T-helper 2 cell treated with Interferon-gamma antibody and Interleukin-4, amounts not matched to agents 5 μg/mL and 100 μg/mL, for 36 hours (primary cell): ENCODE data around the gene PRKACA.

ENCODE experiments used
- DNase-seq: peaks from one replicate; pipeline ENCODE4 v3.0.0; 2021; ENCODE audit warnings: low spot score
- H3K27ac Mint-ChIP-seq: one replicate; pipeline ENCODE4 v1.8.0; 2021; ENCODE audit warnings: mild to moderate bottlenecking, mixed read lengths
- H3K27me3 Mint-ChIP-seq: one replicate; pipeline ENCODE4 v1.8.0; 2021; ENCODE audit warnings: low read depth, mixed read lengths
- H3K36me3 Mint-ChIP-seq: one replicate; pipeline ENCODE4 v1.8.0; 2021; ENCODE audit warnings: low read depth, mixed read lengths
- H3K4me1 Mint-ChIP-seq: one replicate; pipeline ENCODE4 v1.8.0; 2021; ENCODE audit warnings: low read depth, mixed read lengths
- H3K4me3 Mint-ChIP-seq: one replicate; pipeline ENCODE4 v1.8.0; 2022; ENCODE audit warnings: mild to moderate bottlenecking, moderate library complexity, mixed read lengths
- H3K9me3 Mint-ChIP-seq: one replicate; pipeline ENCODE4 v1.8.0; 2021; ENCODE audit warnings: mixed read lengths

PRKACA gene

DNA sequence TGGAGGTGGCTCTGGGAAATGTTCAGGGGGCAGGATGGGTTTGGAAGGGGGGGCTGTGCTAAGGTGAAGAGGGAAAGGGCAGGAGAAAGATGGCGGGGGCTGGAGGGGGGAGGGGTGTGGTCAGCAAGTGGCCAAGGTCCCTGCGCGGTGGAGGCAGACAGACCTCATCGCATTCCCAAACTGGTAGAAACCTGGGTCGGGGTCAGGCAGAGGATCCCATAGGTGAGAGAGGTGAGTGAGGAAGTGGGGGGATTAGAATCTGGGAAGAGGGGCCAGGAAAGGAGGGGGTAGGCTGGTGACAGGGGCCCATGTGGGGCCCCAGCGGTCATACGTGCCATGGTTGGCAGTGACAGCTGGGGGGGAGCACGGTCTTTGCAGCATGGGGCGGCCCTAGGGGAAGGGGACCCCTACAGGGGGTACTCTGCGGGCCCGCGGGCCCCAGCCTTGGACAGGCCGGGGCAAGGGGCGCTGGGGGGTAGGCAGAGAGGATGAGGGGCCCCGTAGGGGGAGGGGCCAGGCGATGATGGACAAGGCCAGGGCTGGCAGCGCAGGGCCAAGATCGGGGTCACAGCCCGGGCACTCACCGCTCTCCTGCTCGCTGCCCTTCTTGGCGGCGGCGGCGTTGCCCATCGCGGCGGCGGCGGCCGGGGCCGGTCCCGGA is 514 bp downstream of the PRKACA start:
- DNase-seq = peak; percentile 23
- peak overlapping the region; percentile 94 for H3K4me3 Mint-ChIP-seq
- peak overlapping the region; percentile 88 for H3K27ac Mint-ChIP-seq
- H3K36me3 Mint-ChIP-seq = peaks cover 15% of the 10 kb centered on the region
- H3K27me3 Mint-ChIP-seq = no peaks in the 10 kb centered on the region
- peaks cover 29% of the 10 kb centered on the region for H3K4me1 Mint-ChIP-seq
- H3K9me3 Mint-ChIP-seq = no peaks in the 10 kb centered on the region

DNA sequence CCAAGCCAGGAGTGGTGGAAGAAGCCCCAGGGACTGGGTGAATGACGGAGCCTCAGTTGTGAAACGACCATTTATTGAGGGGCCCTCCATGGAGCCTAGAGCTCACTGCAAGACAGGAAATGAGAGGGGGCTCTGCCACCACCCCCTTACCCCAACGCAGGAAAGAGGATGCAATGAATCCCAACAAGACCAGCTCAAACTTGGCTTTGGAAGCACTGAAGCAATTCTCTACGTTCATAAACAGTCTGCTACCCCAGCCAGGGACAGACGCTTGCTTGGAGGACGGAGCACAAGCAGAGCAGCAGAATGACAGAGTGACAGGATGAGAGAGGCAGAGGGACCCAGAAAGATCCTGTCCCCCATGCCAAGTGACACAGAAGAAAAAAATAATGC is 1.0 kb downstream of the PRKACA start:
- Mint-ChIP-seq H3K36me3 (peaks cover 14% of the 10 kb centered on the region), H3K4me1 (peaks cover 34% of the 10 kb centered on the region), H3K9me3 (no peaks in the 10 kb centered on the region), H3K4me3 (peak overlapping the region; percentile 94), H3K27me3 (no peaks in the 10 kb centered on the region), H3K27ac (peak overlapping the region; percentile 88)
- no peak for DNase-seq

DNA sequence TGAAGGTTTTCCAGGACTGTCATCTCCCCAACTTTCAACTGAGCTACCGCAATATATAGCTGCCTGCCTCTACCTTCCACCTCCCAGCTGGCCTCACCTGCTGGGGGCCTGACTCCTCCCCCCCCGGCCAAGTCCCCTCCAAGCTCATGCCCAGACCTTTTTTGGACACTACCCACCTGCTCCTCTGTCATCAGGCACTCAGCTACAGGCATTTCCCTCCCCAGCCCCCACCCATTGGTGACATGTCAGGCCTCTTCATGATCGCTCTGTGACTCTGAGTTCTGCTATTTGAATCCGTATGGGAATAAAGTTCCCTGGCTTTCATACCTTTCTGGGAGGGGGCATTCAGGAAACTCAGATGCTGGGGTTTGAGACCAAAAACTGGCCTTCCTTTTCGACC is 1.8 kb downstream of the PRKACA start:
- Mint-ChIP-seq H3K4me1 (peaks cover 36% of the 10 kb centered on the region), H3K4me3 (peak overlapping the region; percentile 94), H3K36me3 (peaks cover 10% of the 10 kb centered on the region), H3K9me3 (no peaks in the 10 kb centered on the region), H3K27me3 (no peaks in the 10 kb centered on the region), H3K27ac (no peak overlapping the region)
- no peak for DNase-seq

DNA sequence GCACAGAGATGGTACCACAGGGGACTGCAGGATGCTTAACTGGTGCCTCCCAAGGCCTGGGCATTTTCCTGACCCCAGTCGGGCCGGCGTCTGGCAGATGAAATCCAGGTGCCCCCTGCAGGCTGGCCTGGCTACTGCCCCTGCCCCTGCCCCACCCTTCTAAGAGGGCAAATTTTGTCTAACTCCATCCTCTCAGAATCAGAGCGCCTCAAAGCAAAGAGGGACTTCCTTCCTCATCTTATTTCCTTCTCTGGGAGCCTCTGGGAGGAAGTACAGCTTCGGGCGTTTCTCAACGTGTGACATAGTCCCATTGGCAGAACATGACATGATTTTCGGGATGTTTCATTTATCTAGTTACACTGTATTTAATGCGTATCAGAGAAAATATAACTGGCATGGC is 2.7 kb downstream of the PRKACA start:
- Mint-ChIP-seq H3K4me3 (no peak overlapping the region), H3K4me1 (peaks cover 36% of the 10 kb centered on the region)
- DNase-seq = peak; percentile 38

GRCh38 chr19:14114439-14114838 is 3.1 kb downstream of the PRKACA start:
- peaks cover 36% of the 10 kb centered on the region for H3K4me1 Mint-ChIP-seq
- H3K36me3 Mint-ChIP-seq = peaks cover 6% of the 10 kb centered on the region
- no peak overlapping the region for H3K4me3 Mint-ChIP-seq
- no peak for DNase-seq
- H3K27ac Mint-ChIP-seq = peak overlapping the region; percentile 26
- no peaks in the 10 kb centered on the region for H3K27me3 Mint-ChIP-seq
- H3K9me3 Mint-ChIP-seq = no peaks in the 10 kb centered on the region

More for the DNA sequence above, 2.7 kb downstream of the PRKACA start:
- H3K27me3 Mint-ChIP-seq = no peaks in the 10 kb centered on the region
- peak overlapping the region; percentile 26 for H3K27ac Mint-ChIP-seq
- H3K36me3 Mint-ChIP-seq = peaks cover 6% of the 10 kb centered on the region
- H3K9me3 Mint-ChIP-seq = no peaks in the 10 kb centered on the region

- no peak overlapping the region for H3K27ac Mint-ChIP-seq
- H3K27me3 Mint-ChIP-seq = no peaks in the 10 kb centered on the region
- H3K36me3 Mint-ChIP-seq = peaks cover 2% of the 10 kb centered on the region
- H3K4me1 Mint-ChIP-seq = peaks cover 32% of the 10 kb centered on the region
- no peak overlapping the region for H3K4me3 Mint-ChIP-seq
- no peak for DNase-seq
- H3K9me3 Mint-ChIP-seq = no peaks in the 10 kb centered on the region
Measured at GRCh38 chr19:14113762-14114414, 3.7 kb downstream of the PRKACA start.

DNA sequence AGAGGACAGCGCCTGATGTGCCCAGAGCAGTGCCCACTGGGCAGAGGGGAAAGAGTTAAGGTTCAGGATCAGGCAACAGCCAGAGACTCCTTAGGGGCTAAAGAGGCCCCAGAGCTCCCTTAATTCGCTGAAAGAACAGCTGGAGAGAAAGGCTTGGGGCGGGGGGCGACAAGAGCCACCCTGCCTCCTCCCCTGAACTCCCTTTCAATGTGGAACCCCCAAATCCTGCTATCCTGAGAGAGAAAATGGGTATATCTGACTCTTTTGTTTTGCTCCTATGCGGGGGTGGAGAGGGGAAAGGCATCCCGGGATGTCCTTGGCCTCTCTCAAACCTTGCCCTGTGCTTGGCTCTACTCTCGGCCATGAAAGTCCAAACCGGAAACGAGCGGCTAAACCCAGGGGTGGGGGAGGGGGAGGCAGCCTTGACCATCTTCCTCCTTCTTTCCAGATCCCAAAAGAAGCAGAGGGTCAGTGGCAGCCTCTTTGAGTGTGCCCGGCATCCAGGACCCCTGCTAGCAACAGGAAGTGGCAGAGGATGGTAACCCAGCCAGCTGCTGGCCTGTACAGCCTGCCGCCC is 4.7 kb downstream of the PRKACA start:
- Mint-ChIP-seq H3K4me1 (peaks cover 27% of the 10 kb centered on the region), H3K27me3 (no peaks in the 10 kb centered on the region), H3K27ac (no peak overlapping the region), H3K4me3 (no peak overlapping the region), H3K9me3 (no peaks in the 10 kb centered on the region), H3K36me3 (no peaks in the 10 kb centered on the region)
- DNase-seq = no peak

DNA sequence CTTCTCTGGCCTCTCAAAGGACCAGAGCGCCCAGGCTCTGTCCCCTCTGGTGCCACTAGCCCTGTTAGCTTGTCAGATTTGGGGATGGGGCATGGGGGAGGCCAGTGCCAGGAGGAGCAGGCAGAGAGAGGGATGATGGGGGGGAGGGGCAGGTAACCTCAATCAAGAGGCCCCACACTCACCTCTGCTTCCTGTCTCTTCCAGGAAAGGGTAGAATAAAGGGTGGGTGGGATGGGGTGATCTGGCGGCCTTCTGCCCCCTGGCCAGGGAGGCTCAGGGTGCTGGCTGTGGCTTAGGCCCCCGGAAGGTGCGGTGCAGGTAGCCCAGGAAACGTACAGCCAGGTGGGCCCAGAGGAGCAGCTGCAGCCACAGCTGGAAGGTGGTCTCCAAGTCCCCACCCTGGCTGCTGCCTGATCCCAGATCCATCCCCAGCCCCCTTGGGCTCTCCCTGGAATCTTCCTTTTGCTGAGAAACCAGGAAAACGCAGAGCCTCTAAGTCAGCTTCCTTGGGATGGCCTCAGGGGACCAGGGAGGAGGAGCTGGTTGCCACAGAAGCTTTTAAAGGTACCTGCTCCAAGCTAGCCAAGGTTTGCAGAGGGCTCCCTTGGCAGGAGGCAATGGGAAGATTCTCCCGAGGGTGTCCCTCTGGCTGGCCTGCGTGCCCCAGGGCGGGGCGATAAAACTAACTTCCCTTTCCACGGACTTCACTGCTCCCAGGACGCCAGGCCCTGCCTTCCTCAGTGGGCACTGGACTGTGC is 5.3 kb downstream of the PRKACA start:
- Mint-ChIP-seq H3K27ac (no peak overlapping the region), H3K4me3 (no peak overlapping the region), H3K9me3 (no peaks in the 10 kb centered on the region)

DNA sequence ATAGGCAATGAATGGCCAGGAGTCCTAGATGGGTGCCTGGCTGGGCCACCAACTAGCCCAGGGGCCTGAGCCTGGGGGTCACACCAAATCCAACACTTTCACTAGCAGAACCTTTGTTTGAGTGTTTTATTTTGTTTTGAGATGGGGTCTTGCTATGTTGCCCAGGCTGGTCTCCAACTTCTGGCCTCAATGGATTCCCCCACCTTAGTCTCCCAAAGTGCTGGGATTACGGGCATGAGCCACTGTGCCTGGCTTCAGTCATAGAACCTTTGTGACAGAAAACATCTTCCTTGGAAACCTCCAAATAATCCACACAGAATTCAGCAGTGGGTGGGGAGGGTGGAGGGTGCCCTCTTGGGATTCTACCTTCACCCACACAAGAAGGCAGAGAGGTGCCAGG is 6.1 kb downstream of the PRKACA start:
- Mint-ChIP-seq H3K27ac (no peak overlapping the region), H3K36me3 (no peaks in the 10 kb centered on the region), H3K27me3 (no peaks in the 10 kb centered on the region), H3K9me3 (no peaks in the 10 kb centered on the region), H3K4me3 (no peak overlapping the region), H3K4me1 (peaks cover 23% of the 10 kb centered on the region)
- DNase-seq = no peak

More for the DNA sequence above, 5.3 kb downstream of the PRKACA start:
- no peak for DNase-seq
- Mint-ChIP-seq H3K27me3 (no peaks in the 10 kb centered on the region), H3K36me3 (no peaks in the 10 kb centered on the region), H3K4me1 (peaks cover 27% of the 10 kb centered on the region)

DNA sequence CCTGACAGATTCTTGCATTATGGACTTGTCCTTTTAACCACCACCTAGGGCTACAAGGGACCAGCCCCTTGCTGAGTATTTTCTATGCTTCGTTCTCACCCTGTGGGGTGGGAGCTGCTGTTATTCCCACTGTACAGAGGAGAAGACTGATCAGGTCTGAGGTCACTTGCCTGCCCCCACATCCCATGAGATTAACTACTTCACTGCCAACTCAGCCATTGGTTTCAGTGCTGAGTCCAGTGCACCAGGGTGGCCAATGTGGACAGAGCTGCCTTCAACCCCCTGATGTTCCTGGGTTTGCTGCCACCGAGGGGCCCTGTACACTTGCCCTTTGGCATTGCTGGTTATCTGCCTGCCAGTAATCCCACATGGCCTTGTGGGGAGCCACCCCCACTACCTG is 6.9 kb downstream of the PRKACA start:
- Mint-ChIP-seq H3K27me3 (no peaks in the 10 kb centered on the region), H3K27ac (no peak overlapping the region), H3K4me1 (peaks cover 15% of the 10 kb centered on the region), H3K9me3 (no peaks in the 10 kb centered on the region), H3K4me3 (no peak overlapping the region), H3K36me3 (no peaks in the 10 kb centered on the region)
- DNase-seq = no peak

DNA sequence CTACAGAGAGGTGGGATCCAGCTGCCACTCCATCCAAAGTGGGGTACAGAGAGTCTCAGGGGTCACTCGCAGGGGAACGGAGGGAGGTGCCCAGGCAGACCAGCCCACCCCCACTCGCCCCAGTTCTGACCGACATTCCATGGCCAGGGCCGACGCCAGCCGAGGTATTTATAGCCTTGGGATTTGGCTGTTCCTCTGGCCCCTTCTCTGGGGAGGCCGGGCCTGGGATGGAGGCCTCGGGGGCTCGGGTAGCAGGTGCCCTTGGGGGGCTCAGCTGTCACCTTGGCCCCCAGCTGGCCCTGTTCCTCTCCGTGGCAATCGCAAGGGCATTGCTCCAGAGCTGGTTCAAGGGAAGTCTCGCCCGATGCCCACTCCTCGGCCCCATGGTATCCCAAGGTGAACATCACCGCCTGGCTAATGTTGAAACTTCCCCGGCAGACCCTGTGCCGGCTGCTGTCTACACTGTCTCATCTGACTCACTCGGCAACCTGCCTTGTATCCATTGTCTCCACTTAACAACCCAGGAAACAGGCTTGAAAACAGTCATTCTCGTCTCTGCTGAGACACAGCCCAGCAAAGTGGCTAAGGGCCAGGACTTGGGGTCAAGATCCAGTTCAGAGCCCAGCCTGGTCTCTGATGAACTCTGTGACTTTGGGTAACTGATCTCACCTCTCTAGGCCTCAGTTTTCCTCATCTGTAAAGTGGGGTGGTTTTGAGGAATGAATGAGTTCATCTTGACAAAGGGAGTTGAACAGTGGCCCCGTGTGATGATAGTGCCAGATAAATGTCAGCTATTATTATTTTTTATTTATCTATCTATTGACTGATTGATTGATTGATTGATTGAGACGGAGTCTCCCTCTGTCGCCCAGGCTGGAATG is 9.7 kb downstream of the PRKACA start:
- no peak for DNase-seq
- H3K27me3 Mint-ChIP-seq = no peaks in the 10 kb centered on the region
- H3K9me3 Mint-ChIP-seq = no peaks in the 10 kb centered on the region
- no peak overlapping the region for H3K4me3 Mint-ChIP-seq
- H3K27ac Mint-ChIP-seq = no peak overlapping the region
- H3K36me3 Mint-ChIP-seq = peaks cover 2% of the 10 kb centered on the region
- H3K4me1 Mint-ChIP-seq = peaks cover 7% of the 10 kb centered on the region

DNA sequence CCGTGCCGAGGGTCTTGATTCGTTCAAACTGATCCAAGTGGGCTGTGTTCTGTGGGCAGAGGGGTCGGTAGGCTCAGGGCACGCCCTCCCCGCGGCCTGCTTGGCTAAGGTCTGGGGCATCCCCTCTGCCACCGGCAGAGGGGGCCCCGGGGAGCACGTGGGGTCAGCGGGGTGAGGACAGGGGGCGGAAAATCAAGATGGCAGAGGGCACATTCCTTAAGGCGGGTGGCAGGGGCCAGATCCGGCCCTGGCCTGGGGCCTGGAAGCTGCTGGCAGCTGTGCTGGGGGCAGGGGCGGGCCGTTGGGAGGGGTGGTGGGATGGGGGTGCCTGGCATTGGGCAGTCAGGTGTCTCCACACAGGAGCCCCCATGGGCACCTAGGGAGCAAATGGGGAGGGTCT is 10.7 kb downstream of the PRKACA start:
- H3K27ac Mint-ChIP-seq = no peak overlapping the region
- H3K36me3 Mint-ChIP-seq = peaks cover 2% of the 10 kb centered on the region
- peaks cover 5% of the 10 kb centered on the region for H3K4me1 Mint-ChIP-seq
- H3K9me3 Mint-ChIP-seq = no peaks in the 10 kb centered on the region
- no peaks in the 10 kb centered on the region for H3K27me3 Mint-ChIP-seq
- H3K4me3 Mint-ChIP-seq = no peak overlapping the region
- no peak for DNase-seq

DNA sequence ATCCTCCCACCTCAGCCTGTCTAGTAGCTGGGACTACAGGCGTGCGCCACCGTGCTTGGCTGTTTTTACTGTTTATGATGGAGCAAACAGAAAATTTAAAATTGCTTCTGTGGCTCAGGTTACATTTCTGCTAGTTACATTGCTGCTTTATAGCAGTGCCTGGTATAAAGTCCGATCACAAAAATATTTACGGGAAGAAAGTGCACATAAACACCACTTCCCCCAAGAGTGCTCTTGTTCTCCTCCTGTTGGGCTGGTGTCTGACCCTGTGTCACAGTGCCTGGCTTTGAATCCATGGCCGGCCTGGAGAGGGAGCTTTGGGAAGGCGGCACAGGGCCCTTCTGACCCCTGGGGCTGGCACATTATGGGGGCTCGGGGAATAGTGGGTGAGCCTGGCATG is 11.9 kb downstream of the PRKACA start:
- no peak overlapping the region for H3K27ac Mint-ChIP-seq
- H3K36me3 Mint-ChIP-seq = peaks cover 5% of the 10 kb centered on the region
- H3K4me1 Mint-ChIP-seq = no peaks in the 10 kb centered on the region
- DNase-seq = no peak
- H3K4me3 Mint-ChIP-seq = no peak overlapping the region
- no peaks in the 10 kb centered on the region for H3K27me3 Mint-ChIP-seq
- H3K9me3 Mint-ChIP-seq = no peaks in the 10 kb centered on the region
